GM21529 (cell line): ENCODE data around the gene EP400.
A peak's percentile ranks its signal among the peaks of the same experiment; 100 is the strongest.

Source experiments
- ATAC-seq: cut with Tn5 transposase; IDR thresholded peaks from one replicate; pipeline ENCODE4 v1.9.1; 2021; ENCODE audit not compliant: unreplicated experiment

EP400 gene

DNA sequence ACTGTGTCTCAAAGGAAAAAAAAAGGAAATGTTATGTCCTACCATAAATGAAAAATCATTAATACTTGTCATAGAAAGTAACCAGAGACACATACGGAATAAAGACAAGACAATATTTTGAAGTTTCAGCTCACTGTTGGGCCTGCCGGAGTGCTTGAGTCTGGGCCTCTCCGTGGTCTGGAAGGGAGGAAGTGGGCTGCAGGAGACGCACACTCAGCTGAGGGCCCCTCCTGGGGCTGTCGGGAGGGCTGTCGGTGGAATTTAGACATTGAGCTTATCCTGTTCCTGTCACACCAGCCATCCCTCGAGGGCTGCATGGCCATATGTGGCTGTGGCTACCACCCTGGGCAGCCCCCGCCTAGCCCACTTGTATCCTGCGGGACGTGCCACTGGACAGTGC, 113.7 kb downstream of the EP400 start:
- no peak for ATAC-seq

DNA sequence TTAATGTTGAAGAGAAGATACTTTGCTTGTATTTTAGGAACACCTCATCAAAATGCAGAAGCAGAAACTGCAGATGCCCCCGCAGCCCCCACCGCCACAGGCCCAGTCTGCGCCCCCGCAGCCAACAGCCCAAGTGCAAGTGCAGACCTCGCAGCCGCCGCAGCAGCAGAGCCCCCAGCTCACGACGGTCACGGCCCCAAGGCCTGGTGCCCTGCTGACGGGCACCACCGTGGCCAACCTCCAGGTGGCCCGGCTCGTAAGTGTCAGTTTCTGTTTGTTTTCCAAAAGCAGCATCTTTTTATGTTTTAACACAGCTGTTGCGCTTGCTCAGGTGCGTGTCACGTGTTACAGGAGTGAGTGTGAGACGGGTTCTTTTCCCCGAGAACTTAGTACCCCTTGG, 114.9 kb downstream of the EP400 start:
- ATAC-seq: no peak

DNA sequence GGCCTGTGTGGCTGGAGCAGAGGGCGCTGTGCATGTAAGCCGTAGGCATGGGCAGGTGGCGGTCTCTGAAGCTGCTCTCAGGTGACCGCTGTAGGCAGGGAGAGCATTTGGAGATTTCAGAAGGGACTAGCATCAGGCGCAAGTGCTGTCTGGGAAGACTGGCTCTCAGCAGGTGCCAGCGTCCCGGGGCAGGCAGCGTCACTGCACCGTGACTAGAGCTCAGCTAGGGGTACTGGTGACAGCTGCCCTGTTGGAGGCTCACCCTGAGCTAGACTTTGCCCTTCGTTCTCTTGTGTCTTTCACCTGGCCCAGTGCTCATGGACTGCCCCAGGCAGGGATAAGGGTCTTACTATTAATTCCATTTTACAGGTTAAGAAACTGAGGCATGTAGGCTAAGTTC, 115.5 kb downstream of the EP400 start:
- ATAC-seq: no peak

DNA sequence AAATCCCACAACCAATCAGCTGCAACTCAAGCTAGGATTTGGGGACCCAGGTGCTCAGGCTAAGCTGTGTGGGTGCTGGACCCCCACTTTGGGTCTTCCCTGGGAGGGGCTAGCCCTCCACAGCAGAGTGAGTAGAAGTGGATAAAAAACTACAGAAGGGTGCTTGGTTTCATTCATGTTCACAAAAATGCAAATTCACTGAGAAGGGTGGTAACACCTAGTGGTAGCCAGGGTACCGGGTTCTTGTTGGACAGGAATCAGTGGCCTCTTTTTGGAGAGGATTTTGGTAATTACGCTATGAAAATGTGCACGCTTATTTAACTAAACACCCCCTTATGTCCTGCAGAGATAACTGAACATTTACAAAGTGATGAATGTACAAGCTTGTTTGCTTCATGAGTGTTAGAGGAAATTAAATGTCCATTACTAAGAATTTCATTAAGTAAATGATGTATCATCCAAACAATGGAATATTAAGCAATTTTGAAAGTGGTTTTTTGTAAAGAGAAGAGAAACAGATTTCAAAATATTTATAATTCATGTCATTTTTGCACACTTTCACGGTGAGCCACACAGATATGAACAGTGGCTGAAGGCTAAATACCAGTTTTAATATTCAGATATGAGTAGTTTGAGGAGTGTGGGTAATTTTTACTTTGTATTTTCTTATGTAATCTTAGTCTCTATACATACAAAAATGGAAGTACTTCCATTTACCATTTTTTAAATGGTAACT, 116.0 kb downstream of the EP400 start:
- ATAC-seq: no peak

DNA sequence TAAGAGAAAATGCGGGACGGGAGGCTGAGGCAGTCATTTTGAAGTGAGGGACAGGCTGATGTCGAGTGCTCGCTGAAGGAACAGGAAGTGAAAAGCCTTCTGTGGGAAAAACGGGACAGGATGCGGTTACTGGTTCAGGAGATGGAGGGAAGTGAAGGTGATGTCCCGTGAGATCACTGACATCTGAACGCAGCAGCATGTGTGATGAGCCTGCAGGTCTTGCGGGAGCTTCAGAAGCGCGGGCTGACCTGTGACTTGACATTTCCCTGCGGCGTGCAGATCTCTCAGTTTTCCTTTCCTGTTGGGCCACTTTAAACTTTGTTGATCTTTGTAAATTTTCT, 116.6 kb downstream of the EP400 start:
- peak; percentile 32 for ATAC-seq

DNA sequence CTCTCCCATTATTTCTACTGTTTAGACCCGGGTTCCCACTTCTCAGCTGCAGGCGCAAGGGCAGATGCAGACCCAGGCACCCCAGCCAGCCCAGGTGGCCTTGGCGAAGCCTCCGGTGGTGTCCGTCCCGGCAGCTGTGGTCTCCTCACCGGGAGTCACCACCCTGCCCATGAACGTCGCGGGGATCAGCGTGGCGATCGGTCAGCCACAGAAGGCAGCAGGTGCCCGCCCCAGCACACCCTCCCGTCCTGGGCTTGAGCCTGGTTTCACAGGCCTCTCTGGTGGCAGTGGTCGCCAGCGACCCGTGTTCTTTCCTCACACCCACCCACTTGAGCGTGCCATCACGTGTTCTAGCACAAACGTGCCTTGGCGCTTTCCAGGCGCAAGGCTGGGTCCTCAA, 117.0 kb downstream of the EP400 start:
- ATAC-seq: no peak

DNA sequence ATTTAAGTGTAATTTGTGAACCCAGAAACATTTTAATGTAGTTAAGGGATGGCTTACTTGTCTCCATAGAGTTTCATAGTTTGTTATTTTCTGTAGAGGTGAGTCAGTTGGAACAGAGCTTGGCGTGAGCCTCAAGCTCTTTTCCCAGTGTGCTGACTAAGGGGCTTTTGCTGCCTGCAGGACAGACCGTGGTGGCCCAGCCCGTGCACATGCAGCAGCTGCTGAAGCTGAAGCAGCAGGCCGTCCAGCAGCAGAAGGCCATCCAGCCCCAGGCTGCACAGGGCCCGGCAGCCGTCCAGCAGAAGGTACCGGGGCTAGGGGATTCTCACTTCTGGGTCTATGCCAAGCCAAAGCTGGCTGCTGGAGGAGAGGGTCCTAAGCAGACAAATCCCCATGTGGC, 117.4 kb downstream of the EP400 start:
- ATAC-seq: no peak

DNA sequence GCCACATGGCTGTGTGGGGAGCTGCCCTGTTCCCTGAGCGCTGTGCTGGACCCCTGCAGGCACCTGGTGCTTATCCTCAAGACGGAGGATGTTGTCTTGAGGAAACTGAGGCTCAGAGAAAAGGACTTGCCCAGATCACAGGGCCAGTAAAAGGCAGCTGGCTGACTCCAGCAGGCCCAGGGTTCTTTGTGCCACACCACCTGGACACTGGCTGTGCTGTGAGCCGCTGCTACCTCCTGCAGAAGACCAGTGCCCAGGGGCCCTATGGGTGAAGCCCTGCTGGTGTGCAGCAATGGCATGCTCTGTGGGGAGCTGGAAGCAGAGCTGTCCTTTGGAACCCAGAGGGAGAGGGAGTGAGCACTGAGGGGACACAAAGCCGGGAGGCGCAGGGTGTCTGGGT, 118.5 kb downstream of the EP400 start:
- no peak for ATAC-seq

DNA sequence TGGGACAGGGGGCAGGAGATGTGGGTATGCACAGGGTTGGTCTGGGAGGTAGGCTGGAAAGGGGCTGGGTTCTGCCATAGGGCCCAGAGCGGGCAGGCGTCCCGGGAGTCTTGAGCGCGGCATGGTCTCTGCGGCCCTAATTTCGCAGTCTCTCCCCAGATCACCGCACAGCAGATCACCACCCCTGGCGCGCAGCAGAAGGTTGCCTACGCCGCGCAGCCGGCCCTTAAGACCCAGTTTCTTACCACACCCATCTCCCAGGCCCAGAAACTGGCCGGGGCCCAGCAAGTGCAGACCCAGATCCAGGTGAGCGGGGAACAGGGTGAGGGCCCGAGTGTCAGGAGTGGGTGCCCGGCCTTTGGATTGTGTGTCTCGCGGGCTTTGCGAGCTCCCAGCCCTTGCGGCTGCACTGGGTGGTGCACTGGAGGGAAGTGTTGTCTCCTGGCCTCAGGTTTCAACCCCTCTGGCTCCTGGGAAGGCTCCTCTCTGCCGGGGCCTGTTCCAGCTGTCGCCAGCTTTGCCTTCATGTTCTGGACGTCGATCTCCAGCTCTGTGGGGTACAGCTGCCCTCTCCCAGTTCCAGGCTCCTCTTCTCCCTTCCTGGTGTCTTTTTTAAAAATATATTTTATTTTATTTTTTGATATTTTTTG, 119.7 kb downstream of the EP400 start:
- no peak for ATAC-seq

DNA sequence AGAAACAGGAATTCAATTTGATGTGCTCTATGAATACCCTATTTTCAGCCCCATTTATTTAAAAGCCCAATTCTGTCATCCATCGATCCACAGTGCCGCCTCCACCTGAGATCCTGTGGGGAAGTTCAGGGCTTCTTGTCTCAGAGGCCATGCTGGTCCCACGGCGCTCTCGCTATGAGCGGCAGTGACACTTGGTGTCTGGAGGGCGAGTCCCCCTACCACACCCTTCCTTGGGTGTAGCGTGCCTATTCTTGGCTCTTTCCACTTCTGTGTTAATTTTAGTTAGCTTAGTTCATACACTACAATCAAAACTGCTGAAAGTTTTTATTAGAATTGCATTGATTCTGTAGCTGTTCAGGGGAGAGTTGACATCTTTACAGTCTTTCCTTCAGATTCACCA, 120.6 kb downstream of the EP400 start:
- no peak for ATAC-seq

DNA sequence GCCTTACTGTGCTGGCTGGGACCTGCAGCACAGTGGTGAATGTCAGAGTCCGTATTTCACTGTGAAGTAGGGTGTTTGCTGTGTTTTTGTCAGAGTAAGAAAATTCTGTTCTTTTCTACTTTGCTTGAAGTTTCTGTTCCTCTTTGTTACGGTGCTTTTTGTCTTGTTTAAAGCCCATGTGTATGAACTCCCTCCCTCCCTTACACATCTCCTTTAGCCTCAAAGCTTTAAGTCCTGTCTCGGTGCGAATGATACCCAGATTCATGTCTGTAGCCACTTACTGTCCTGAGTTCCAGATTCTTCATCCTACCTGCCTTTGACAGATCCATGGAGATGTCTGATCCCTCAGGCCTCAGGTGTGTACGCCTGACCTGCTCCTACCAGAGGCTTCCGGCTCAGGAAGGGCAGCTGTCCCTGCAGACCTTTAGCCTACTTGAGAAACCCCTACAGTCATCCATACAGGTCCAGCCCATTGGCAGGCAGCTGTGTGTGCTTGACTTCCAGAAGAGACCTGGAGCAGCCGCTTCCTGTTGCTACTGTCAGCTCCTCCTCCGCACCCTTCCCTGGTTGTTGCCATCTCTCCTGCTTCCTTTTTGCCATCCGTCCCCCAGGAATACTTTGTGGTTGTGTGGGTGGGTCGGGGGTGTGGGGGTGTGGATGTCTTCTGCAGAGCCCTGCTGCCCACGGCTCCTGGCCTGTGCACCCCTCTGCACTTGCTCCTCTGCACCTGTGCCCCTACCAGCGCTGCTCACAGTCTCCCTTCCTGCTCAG, 121.5 kb downstream of the EP400 start:
- ATAC-seq: peak; percentile 87

DNA sequence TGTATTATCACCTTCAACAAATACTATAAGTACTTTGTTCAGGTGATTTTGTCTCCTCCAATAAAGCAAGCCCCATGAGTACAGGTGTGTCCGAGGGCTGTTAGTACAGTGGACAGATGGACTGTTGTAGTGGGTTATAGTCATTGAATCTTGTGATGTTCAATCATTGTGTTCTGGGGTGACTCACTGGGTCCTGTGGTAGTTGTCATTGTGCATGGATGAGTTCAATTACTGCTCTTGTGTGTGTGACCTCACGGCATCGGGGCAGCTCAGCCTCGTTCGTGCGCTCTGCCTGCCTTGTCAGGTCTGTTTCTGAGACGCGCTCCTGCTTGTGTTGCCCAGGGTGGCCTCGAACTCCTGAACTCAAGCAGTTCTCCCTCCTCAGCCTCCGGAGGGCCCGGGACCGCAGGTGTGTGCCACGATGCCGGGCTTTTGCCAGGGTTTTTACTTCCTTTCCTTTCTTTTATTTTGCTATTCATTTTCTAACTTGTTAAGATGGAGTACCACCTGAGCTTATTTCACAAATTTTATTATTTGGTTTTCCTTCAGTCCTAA, 122.2 kb downstream of the EP400 start:
- no peak for ATAC-seq

DNA sequence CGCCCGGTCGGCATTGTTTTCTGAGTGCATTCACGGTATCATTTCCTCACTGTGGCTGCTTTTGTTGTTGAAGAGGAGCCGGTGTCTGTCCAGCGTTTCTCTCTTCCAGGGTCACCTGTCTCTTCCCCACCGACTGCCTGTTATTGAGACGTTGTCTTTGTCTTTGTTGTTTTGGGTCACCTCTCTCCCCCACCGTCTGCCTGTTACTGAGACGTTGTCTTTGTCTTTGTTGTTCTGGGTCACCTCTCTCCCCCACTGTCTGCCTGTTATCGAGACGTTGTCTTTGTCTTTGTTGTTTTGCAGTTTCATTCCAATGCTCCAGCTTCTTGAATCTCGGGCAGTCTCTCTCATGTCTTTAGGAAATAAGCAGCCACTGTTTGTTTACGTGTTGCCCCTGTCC, 124.5 kb downstream of the EP400 start:
- no peak for ATAC-seq

DNA sequence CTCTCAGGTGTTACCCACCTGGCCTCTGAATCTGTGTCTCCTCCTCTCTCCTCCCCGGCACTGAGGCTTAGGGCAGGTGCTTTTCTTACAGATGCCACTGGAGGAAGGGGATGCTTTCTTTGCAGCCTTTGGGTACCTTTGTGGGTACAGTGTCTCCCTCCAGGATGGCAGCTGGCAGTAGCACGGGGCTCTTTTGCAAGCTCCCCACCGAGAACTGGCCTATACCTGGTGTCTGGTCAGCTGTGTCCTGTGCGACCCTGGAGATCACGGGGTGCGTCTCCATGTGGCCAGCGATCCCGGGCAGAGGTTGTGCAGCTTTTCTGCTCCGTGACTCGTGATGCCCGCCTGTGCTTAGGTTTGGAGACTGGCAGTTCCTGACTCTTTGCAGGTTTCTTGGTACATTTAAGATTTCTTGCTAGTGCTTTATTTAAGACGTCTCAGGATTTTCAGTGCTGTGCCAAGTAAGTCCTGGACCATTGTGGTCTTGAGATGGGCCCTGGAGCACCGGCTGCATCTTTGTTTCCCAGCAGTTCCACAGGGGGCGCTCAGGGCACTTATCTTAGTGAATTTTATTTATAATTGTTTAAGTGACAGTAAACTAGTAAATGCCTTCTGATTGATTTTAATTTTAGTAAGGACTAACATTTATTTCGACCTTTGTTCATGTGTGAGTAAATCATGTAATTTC, 125.4 kb downstream of the EP400 start:
- no peak for ATAC-seq

DNA sequence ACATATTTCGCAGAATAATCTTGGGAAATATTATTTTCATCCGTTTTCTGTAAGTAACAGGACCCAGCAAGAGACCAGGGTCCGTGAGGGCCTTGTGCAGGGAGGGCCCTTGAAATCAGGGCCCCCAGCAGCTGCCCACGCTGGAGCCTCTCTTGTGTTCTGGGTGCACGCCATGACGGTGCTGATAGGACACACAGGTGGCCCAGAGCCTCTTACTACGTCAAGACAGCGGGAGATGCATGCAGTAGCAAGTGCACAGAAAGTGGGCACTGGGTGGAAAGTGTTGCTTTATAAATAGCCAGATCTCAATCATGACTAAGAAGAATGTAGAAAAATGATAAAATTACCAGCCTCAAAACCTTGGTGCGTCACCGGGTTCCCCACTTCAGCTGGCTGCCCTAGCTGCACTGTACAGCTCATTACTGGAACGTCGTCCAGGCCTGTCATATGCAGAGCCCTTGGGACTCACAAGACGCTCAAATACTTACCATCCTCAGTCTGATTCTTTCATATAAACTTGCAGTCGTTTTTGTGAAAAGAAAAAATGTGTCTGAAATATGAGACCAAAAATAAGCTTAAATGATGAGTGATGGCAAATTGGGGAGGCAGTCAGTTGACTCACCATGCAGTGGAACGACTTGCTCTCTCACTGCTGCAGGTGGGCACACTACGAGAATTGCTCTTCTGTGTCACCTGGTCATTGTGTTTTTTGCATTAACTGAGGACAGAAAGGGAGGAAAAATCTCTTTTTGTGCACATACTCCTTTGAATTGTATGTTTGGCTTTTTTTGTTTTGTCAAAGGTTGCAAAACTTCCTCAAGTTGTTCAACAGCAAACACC, 126.2 kb downstream of the EP400 start:
- ATAC-seq: no peak

DNA sequence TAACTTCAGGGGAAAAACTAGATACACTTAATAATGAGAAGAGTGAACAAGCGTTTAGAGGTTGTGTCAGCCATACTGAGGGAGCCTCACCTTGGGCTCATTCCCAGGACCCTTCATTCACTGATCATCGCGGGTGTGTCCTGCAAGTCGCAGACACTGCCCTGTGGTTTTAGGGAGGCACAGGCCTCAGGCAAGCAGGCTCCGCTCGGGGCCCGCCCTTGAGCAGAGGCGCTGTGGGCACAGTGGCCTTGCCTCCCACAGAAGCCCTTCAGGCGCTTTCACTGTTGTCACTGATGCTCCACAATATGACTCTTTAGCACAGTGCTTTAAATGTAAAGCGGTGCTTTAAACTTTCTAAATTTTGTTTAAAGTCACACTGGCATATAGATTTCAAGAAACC, 127.0 kb downstream of the EP400 start:
- ATAC-seq: no peak

DNA sequence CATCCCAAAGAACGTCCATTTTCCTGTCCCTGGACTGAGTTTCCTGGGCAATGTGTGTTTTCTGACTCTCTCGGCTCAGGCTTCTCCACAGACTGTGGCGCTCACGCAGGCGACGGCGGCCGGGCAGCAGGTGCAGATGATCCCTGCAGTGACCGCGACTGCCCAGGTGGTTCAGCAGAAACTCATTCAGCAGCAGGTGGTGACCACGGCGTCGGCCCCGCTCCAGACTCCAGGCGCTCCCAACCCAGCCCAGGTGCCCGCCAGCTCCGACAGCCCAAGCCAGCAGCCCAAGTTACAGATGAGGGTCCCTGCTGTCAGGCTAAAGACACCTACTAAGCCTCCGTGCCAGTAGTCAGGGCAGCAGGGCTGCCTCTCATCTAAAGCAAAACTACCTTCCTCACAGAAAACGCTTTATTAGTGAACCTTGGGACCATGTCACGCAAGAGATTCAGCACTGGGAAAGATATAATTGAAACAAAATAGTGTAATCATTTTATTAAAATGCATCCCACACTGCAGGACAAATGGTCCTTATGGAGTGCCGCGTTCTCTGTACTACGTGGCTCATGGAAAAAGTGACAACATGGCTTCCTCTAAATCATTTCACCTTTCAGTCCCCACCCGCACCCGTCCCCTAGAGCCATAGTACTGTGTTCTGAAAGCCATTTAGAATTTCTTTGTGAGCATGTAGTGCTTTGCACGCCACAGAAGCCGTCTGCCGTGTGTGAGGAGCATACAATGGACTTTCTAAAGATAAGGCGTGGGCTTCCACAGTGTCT, 127.8 kb downstream of the EP400 start:
- ATAC-seq: no peak

DNA sequence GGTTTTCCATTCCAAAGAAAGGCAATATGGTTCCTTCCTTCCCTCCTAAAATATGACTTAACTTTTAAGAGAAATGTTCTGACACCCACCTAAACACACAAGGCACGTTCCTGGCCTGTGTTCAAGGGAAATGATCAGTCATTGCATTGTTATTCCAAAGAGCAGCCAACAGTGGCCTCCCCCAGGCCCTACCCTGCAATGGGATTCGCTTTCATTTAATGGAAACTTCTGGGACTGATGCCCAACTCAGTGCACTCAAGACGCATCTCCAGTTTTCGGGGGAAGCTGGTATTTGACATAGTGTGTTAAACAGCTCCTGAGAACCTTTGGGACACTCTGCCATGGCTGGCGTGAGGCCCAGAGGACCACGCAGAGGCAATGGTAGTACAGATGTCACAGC, 128.4 kb downstream of the EP400 start:
- ATAC-seq: no peak

DNA sequence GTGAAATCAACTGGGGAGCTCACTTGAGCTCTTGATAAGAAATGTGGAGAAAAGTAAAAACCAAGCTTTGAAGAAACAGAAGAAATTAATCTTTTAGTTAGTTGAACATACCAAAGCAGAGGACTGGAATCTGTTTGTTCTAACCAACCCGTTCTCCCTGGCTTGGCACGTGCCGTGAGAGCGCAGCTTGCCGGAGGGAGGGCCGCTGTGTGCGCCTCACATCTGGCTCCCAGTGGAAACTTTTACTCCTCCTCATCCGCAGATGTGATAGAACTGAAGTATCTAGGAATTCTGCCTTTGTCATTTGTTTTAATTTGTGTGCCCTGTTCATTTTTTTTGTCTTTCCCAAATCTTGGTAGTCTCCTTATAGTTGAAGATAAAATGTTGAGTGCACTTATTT, 129.5 kb downstream of the EP400 start:
- ATAC-seq: no peak

DNA sequence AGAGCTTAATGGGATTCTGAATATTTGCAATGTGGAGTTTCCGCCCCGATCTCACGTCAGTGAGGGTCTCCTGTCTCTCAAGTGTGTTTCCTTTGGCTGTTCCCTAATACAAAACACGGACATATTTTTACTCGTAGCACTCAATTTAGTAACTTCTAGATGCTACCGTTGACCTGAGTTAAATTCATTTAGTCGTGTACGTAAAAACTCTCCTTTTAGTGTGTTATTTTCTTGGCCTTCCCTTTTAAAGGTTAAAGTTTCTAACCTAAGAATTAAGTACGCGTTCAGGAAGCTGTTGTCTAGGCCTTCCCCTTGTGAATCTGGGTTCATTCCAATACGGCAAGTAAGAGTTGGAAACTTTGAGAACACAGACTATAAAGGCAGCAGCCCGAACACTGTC, 130.0 kb downstream of the EP400 start:
- ATAC-seq: no peak
